GM19467 (cell line): ENCODE data around the gene DENND11.
A peak's percentile ranks its signal among the peaks of the same experiment; 100 is the strongest.

Source experiments
- ATAC-seq: cut with Tn5 transposase; IDR thresholded peaks from one replicate; pipeline ENCODE4 v1.9.1; 2021; ENCODE audit warnings: mild to moderate bottlenecking, moderate library complexity; ENCODE audit not compliant: unreplicated experiment

DENND11 gene, protein sequence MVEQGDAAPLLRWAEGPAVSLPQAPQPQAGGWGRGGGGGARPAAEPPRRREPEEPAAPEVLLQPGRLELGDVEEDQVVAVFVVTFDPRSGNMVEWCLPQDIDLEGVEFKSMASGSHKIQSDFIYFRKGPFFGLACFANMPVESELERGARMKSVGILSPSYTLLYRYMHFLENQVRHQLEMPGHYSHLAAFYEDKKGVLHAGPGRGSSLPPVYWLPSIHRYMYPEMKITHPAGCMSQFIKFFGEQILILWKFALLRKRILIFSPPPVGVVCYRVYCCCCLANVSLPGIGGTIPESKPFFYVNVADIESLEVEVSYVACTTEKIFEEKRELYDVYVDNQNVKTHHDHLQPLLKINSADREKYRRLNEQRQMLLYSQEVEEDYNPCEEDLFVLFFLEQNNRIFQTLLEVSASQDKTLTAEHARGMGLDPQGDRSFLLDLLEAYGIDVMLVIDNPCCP

DNA sequence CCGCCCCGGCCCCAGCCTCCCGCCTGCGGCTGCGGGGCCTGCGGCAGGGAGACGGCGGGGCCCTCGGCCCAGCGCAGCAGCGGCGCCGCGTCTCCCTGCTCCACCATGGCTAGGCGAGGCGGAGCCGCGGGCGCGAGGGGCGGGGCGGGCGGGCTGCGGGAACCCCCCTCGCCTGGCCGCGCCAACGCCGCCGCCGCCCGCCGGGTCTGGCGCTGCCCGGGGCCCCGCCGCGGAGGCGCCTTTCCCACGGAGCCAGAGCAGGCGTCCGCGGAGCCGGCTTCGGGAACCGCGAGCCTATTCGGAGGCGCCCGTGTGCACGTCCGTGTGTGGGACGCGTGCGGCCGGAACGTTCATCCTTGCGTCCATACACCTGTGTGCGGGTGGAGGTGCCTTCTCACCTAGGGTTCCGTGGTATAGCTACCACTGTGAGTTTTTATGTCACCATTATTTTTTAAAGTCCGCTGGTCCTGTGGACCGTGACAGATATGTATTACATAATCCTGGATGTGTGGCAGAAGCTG, at the start of gene DENND11:
DENND11 (minus strand) TSS at position 120 of the 521 bp plus-strand sequence; CDS start at position 107, 13 bp downstream.
- ATAC-seq: peak; percentile 63

DNA sequence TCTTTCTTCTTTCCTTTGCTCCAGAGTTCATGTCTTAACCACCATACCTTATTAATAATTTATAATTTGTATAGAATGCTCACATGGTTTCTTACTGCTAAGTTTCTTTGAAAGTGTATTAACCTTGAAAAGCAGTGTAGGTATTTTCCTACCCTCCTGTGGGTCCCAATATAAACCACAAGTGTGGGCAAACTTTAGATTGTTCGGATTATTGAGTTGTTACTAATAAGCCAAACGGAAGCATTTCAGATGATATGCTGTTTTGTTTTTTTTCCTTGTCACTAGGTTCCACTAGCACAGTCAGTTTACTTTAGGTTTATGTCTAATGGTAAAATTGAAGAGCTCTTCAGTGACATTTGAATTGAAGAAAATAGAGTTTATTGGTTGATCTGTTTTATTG, 46.4 kb upstream of the DENND11 start:
- no peak for ATAC-seq

DNA sequence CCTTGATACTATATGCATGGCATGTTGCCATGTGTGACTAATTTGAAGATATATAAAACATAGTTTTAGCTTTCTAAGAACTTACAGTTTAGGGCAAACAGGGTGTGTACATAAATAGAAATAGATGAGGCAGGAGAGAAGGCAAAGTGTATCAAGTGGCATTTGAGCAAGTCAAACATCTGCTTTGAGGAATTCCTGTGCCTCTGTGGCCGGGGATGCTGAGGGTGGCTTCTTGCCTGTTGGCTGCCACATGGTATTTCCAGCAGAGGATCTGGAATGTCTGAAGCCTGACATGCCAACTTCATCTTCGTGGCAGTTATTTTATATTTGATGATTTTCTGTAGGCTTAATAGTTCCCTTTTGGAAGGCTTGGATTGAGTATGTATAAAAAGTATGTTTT, 42.2 kb upstream of the DENND11 start:
- ATAC-seq: no peak

DNA sequence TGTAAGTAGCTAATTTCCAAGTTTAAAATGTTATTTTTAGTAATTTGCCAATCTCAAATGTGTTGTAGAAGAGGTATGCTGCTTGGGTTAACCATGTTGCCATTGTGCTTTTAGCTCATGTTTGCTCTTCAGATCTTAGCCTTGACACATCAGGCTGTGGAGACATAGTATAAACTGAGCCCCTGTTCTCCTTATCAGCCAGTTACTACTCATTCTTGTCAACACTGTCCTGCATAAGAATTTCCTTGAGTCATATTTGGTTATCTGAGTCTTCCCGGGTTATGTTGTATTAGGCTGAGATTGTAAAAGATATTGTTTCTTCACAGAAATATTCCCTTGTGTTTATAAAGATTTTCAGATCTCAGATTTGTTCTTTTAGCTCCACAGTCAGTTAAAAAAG, 40.3 kb upstream of the DENND11 start:
- ATAC-seq: no peak

DNA sequence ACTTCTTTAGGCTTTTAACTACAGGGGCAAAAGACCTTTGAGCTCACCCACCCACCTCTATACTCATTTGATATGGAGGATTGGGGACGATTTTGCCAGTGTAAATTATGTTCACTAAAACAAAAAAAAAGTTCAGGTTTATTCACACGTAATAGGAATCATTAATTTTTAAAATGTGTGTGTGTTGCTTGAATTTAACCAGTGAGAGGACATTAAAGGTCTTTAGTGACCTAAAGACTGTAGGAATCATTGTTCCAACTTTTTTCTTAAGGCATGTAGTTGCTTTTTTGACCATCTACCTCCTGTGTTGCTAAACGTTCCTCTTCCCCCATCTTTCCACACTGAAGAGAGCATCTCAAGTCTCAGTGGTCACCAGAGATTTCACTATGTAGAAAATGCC, 37.3 kb upstream of the DENND11 start:
- ATAC-seq: no peak

DNA sequence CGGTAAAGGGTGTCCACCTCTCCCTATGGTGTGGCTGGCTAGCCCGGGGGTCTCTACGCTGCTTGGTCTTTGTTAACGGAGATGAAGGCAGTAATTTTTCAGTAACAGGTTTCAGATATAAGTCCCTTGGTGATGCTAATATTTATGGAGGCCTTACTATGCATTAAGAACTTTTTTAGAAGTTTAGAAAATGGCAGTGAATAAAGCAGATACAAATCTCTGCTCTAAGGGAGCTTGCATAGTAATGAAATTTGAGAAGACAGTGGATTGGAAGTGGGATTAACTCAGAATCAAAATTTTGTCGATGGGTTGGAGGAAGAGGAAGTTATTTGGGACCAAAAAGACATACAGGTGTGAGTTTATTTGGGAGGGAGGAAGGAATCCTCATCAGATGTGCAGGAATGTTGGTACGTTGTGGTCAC, 36.6 kb upstream of the DENND11 start:
- ATAC-seq: no peak

DNA sequence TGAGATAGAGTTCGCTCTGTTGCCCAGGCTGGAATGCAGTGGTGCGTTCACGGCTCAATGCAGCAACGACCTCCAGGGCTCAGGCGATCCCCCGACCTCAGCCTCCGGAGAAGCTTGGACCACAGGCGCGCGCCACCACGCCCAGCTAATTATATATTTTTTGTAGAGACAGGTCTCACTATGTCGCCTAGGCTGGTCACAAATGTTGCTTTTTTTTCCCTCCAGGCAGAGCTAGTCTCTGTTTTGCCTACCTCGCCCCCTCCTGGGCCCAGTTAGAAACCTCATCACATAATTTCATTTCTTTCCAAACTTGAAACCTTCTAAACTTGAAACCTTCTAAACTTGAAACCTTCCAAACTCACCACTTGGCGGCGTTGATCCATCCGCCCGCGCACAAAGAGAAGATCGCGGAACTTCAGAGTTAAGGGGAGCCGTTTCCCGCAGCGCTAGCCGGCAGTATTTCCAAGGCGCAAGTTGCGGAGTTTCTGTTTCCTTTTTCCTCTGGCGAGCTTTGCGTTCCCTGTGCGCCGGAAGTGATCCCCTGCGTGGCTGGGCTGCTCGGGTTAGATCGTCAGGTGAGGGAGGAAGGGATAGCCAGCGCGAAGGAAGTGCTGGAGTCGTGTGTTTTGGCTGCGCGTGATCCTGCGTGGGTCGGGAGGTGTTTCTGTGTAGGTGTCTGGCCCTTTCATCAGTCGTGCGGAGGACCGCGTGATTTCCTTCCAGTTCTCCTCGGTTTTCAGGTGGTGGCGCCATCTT, 36.0 kb upstream of the DENND11 start, which contains the start of gene SSBP1:
SSBP1 (plus strand) TSS at position 523 of the 756 bp plus-strand sequence. CDS start 809 bp downstream, outside the sequence.
- ATAC-seq: peak; percentile 92

DNA sequence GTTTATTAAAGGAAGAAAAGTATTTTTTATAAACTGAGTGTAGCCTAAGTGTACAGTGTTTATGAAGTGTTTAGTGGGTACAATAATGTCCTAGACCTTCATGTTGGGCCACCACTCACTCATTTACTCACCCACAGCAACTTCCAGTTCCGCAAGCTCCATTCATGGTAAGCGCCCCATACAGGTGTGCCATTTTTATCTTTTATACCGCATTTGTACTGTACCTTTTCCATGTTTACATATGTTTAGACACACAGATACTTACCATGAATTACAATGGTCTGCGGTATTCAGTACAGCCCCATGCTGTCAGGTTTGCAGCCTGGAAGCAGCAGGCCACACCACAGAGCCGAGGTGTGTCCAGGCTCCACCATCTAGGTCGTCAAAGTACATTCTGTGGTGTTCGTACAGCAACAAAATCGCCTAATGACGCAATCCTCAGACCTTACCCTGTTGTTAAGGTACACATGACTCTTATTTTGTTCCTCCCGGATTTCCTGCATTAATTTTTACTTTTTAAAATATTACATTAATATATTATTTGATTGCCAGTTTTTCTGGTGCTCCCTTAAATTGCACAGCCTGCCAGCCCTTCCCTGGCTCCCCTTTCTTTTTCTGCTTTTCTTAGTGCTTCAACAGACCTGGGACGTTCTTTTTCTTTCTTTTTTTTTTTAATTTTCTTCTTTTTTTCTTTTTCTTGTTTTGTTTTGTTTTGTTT, 35.3 kb upstream of the DENND11 start:
- ATAC-seq: no peak

DNA sequence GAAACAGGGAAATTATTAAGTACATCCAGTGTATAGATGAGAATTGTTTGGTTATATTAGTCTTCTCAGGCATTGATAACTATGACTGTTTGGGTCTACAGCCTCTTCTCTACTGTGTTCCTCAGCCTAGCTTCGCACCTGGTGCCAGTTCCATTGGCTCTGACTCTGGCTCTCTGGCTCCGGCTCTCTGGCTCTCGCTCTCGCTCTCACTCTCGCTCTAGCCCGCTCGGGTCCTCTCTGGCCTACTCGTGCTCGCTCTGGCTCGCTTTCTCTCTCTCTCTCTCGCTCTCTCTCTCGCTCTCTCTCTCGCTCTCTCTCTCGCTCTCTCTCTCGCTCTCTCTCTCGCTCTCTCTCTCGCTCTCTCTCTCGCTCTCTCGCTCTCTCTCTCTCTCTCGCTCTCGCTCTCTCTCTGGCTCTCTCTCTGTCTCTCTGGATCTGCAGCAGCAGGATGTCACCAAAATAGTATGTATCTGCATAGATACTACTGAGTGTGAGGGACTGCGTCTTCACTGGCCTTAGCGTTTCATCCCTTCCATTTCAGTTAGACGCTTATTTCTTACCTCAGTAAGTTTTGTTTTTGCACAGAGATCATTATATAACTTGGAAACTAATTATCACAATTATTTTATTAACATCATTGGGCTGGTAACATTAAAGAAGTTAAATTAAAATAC, 29.6 kb upstream of the DENND11 start:
- no peak for ATAC-seq

DNA sequence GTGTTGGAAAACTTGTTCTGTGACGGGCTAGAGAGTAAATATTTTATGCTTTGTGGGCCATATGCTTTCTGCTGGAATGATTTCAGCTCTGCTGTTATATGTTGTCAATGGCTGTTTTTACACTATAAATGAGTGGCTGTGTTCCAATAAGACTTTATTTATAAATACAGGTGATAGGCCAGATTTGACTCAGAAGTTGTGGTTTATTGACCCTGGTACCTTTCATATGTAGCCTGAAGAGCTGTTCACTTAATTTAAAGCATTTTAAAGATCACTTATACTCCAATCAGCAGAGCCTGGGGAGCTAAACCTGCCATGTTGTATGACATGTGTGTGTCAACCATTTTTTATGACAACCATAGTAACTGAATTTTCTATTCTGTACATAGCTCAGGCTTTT, 27.1 kb upstream of the DENND11 start:
- ATAC-seq: no peak

DNA sequence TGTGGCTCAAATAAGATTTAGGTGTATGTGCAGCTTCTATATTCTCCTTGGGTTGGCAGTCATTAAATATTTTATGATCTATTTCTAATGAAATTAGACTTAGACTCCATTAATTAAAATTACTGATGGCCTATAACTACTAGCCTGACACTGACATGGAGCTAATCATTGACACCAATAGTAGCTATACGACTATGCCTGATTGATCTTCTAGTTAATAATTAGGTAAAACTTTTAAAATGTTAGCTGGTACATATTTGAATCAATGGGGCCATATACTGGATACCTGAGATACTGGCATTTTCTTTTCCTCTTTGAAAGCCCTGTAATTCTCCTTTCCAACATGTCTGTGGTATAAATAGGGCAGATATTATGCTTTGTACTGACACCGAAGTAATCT, 20.6 kb upstream of the DENND11 start:
- ATAC-seq: peak; percentile 71

DNA sequence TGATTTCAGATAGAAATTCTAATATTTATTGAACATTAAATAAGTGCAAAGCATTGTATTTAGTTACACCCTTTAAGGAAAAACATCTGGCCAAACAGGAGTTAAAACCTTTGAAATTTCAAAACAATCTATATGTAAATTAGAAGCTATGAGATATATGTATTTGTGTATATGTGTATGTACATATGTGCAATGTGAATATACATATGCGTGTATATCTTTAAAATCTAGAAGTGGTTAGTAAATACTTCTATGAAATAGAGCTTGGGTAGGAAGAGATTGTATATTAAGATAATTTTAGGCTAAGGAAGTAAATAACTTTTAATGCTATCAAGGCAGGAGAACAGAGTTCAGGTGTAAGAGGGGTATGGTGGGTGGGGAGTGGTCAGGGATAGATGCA, 15.5 kb upstream of the DENND11 start:
- no peak for ATAC-seq

DNA sequence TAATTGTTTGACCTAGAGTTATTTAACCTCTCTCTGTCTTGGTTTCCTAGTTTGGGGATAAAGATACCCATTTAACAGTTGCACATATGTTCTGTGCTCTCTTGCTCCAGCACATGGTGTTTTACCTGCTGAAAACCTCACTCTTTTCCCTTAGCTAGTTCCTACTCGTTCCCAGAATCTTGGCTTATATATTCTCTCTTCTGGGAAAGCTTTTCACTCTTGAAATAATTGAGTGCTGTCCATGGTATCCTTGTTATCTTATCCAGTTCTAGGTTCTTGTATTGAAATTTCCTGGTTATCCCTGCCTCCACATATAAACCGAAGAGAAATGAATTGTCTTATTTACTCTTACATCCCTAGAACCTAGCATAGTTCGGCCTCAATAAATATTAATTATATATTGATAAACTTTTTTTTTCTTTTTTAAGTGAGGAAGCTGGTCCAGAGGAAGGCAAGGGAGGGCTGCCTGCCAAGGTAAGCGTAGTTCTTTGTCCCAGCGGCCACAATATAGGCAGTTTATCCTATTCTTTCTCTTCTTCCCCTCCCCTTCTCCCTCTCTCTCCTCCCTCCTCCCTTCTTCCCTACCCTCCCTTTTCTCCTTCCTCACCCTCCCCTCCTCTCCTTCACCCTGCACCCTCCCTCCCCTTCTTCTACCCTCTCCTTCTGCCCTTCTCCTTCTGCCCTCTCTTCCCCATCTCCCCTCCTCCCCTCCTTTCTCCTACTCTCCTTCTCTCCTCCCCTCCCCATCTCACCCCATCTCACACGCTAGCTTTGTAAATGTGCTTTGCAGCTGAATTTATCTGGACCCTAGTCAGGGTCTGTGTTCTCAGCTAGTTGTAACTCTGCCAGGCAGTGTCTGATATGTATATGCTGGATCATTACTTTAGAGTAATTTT, 14.1 kb upstream of the DENND11 start:
- ATAC-seq: no peak

DNA sequence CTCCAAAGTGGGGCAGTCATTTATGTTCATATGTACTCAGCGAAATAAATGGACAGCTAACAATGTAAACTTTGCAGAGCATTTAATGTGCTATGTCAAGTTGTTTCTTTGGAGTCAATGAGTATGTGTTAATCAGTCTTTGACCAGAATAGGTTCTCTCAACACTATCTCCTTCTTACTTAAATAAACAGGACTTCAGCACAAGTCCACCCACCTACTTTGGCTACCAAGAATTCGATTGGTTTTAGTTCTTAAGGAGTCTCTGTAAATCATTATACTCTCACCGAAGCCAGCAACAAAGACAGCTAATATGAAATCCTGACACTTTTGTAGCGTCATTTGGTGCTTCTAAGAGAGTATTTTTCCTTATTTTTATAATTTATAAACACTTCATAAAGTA, 13.1 kb upstream of the DENND11 start:
- ATAC-seq: no peak

DNA sequence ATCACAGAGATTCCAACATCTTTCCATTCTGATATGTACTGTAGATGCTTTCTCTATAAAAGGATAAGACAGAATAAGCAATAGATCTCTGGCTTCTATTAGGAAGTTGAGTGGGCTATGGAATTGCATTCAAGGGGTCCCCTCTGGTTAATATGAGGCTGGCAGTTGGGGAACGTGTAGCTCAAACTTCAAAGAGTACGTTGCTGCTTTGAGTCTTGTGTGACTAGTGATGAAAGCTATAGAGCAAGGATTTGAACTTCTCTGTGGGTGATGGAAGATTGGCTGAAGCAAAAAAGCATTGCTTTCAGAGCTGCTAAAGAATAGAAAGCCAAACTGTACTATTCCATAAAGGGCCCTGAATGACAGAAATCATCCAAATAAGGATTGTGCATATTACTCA, 12.6 kb upstream of the DENND11 start:
- ATAC-seq: no peak

DNA sequence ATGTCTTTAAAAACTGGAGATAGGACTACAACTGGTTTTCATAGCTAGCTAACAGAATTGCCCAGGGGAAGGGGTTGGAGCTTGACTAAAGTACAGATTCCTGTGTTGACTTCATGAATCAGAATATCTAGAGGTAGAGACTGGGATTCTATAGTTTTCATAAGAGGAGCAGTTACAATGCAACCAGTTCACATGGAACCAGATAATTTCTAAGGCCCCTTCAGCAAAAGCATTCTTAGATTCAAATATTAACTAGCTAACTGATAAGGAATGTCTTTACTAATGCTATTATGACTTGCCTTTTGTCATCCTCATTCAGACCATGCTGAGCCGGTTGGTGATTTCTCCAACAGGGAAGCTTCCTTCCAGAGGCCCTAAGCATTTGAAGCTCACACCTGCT, 11.9 kb upstream of the DENND11 start:
- no peak for ATAC-seq

DNA sequence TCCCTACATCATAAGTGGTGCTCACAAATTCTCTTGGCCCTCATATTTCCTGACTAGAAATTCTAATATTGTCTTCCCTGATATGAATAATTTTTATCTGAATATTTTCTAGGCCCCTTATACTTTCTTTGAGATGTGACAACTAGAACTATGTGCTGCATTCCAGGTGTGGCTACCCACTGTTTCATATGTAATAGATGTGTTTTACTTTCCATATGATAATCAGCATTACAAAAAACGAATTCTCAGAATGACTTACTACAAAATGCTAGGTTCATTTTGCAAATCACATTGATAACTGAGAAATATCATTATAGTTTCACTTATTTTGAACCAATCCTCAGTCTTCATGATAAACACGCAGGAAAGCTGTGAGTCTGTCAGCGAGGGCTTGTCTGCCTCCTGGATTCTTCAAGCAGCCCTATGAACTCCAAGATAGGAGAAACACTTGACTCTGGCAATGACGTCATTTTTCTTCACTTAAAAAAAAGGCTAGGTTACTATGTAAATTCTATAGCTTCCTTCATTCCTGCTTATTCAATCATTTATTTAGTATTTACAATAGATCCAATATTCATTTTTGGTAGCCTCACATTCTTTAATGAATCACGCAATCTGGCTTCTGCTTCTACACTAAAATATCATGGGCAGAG, 10.8 kb upstream of the DENND11 start:
- no peak for ATAC-seq

DNA sequence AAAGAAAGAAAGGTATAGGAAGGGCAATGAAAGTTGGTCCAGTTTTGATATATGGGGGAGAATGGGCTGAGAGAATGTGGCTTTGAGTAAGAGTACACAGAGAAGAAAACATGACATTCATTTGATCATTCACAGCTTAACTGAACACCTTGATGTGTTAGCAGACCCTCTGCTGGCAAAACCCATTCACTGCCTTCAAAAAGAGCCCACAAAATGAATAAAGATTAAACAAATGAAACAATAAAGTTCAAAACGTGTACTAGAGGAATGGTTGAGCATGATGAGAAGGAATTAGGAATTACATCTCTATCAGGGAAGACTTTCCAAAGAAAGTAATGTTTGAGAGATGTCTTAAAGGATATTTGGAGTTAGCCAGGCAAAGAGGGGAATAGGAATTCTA, 8.3 kb upstream of the DENND11 start:
- ATAC-seq: no peak

DNA sequence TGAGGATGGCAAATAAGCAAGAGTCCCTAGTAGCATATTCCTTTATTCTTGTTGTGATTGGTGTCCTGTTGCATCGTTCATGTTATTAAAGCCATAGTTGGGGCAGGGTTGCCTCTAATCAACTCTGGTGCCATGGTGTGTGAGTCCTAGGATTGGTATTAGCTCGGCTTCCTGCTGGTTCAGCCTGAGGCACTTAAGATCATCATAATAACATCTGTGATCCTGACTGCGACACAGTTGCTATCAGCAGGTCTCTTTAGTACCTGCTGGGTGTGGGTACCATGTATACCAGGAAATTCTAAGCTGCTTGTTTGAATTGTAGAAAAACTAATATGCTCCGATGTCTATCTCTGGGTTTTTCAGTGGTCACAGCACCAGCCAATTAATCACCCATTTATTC, 7.8 kb upstream of the DENND11 start:
- no peak for ATAC-seq
